Measurements from ENCODE around the gene FOLR2. TPM values are rescaled to one million over a fixed set of nuclear protein-coding genes. Genes with fewer than 3 reads are reported as not detected.

Gene FOLR2
- polyA plus RNA-seq, 4 donors, result 9.6 to 11.7 (median 11.2) TPM

- no peak for DNase-seq (ENCODE audit: low read depth in 4 of 4, low spot score in 3 of 4)
These were observed 23.4 kb downstream of the FOLR2 start for GRCh38 chr11:72239849-72240460.

- DNase-seq (ENCODE audit: low read depth in 4 of 4, low spot score in 3 of 4), result no peak
These were observed 24.1 kb downstream of the FOLR2 start for GRCh38 chr11:72240461-72241290.

GRCh38 chr11:72241291-72241781, 24.7 kb downstream of the FOLR2 start:
- no peak for DNase-seq (ENCODE audit: low read depth in 4 of 4, low spot score in 3 of 4)

GRCh38 chr11:72242141-72242540, 25.5 kb downstream of the FOLR2 start:
- DNase-seq (ENCODE audit: low read depth in 4 of 4, low spot score in 3 of 4), result no peak

GRCh38 chr11:72243173-72244059, 26.8 kb downstream of the FOLR2 start:
- DNase-seq (ENCODE audit: low read depth in 4 of 4, low spot score in 3 of 4), result no peak

- no peak for DNase-seq (ENCODE audit: low read depth in 4 of 4, low spot score in 3 of 4)
These were observed 27.4 kb downstream of the FOLR2 start, which contains the start of gene PHOX2A for GRCh38 chr11:72244060-72244360. TSS of gene PHOX2A (minus strand) at chr11:72244176. CDS start at chr11:72244004, 172 bp downstream.

- no peak for DNase-seq (ENCODE audit: low read depth in 4 of 4, low spot score in 3 of 4)
These were observed 28.0 kb downstream of the FOLR2 start for GRCh38 chr11:72244361-72245262.

GRCh38 chr11:72245263-72245816, 28.7 kb downstream of the FOLR2 start:
- DNase-seq (ENCODE audit: low read depth in 4 of 4, low spot score in 3 of 4), result no peak

GRCh38 chr11:72247584-72247983, 31.0 kb downstream of the FOLR2 start:
- no peak for DNase-seq (ENCODE audit: low read depth in 4 of 4, low spot score in 3 of 4)

- no peak for DNase-seq (ENCODE audit: low read depth in 4 of 4, low spot score in 3 of 4)
These were observed 33.4 kb downstream of the FOLR2 start for GRCh38 chr11:72249961-72250360.

GRCh38 chr11:72250661-72251464, 34.3 kb downstream of the FOLR2 start:
- DNase-seq (ENCODE audit: low read depth in 4 of 4, low spot score in 3 of 4), result no peak

GRCh38 chr11:72251614-72252013, 35.0 kb downstream of the FOLR2 start:
- DNase-seq (ENCODE audit: low read depth in 4 of 4, low spot score in 3 of 4), result no peak

GRCh38 chr11:72253392-72253791, 36.8 kb downstream of the FOLR2 start:
- DNase-seq (ENCODE audit: low read depth in 4 of 4, low spot score in 3 of 4), result no peak

- no peak for DNase-seq (ENCODE audit: low read depth in 4 of 4, low spot score in 3 of 4)
These were observed 37.9 kb downstream of the FOLR2 start for GRCh38 chr11:72254299-72254993.

- no peak for DNase-seq (ENCODE audit: low read depth in 4 of 4, low spot score in 3 of 4)
These were observed 41.0 kb downstream of the FOLR2 start for GRCh38 chr11:72257570-72257969.

- no peak for DNase-seq (ENCODE audit: low read depth in 4 of 4, low spot score in 3 of 4)
These were observed 42.9 kb downstream of the FOLR2 start for GRCh38 chr11:72259490-72259889.

- DNase-seq (ENCODE audit: low read depth in 4 of 4, low spot score in 3 of 4), result no peak
These were observed 44.0 kb downstream of the FOLR2 start for GRCh38 chr11:72260574-72260973.

GRCh38 chr11:72263361-72263760, 46.8 kb downstream of the FOLR2 start:
- DNase-seq (ENCODE audit: low read depth in 4 of 4, low spot score in 3 of 4), result no peak

Data from right renal pelvis (tissue), 4 donors.